HG03521 (cell line): ENCODE measurements around the gene IFFO2.
"Not testable (repeated sequence)": the region's sequence is repeated elsewhere in the genome, so short reads cannot be mapped to it uniquely, and the experiment has no call there.

ENCODE experiments used
- ATAC-seq: cut with Tn5 transposase; IDR thresholded peaks from one replicate; pipeline ENCODE4 v1.9.1; 2021; ENCODE audit warnings: mild to moderate bottlenecking, moderate library complexity; ENCODE audit not compliant: unreplicated experiment

IFFO2 gene

GRCh38 chr1:18900303-18900841 lies 56.1 kb downstream of the IFFO2 start:
- ATAC-seq: no peak

DNA sequence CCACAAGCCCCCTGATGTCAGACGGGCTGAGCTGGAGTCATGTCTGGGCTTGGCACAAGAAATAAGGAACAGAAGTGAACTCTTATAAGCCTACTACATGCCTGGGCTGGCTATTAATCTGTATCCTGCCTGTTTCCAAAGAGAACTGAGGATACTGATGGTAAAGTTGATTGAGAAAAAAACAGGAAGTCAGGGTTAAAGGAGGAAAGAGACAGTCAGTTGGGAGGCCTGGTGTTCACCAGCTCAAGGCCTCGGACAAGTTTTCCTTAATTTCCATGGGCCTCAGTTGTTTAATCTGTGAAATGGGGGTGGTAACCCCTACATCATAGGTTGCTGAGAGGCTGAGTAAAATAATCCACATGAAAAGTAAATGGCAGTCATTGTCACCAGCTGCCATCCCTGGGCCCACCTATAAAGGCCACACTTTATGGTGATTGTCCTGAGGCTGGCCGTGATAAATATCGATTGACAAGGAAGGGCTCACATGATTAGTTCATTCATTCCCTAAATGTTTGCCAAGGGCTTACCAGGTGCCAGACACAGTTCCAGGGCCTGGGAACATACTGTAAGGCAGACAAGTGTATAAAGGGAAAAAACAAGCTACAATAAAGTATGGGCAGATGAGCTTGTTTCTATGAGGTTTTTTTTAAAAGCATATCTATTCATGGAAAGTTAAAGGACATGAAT lies 57.0 kb downstream of the IFFO2 start:
- no peak for ATAC-seq

DNA sequence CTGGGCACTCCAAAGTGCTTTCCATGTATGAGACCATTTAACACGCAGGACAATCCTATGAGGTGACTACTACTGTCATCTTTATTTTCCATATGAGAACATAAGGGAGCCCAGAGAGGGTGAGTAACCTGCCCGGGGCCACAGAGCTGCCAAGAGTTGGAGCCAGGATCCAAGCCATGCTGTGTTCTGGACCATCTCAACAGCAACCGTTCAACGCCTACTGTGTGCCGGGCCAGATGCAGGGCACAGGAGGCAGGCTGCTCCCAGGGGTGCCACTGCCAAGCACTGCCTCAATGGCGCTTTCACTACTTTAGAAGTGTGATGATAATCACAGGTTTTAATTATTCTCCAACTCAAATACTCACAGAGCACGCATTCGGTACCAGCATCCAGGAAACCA lies 57.9 kb downstream of the IFFO2 start:
- no peak for ATAC-seq

- ATAC-seq: no peak
Observed at GRCh38 chr1:18895317-18895716, 61.2 kb downstream of the IFFO2 start.

- ATAC-seq: no peak
Observed at GRCh38 chr1:18893120-18893519, 63.4 kb downstream of the IFFO2 start.

GRCh38 chr1:18891858-18892257 lies 64.6 kb downstream of the IFFO2 start:
- ATAC-seq: not testable (repeated sequence)

DNA sequence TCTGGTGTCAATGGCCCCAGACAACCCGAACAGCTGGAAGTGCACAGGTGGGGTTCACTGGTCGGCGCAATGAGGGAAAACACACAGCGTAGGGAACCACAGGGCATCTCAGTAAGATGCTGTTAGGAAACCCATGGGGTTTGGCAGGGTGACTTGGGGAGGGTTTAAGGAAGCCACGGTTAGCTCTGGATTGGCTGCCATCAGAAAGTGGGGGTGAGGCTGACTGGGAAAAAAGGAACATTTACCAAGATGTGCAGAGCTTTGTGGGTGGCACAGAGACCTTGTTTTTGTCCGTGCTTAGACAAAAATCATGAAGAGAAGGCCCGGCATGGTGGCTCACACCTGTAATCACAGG lies 65.1 kb downstream of the IFFO2 start:
- ATAC-seq: no peak

GRCh38 chr1:18890706-18891425 lies 65.6 kb downstream of the IFFO2 start:
- no peak for ATAC-seq

GRCh38 chr1:18886003-18886335 lies 70.5 kb downstream of the IFFO2 start:
- no peak for ATAC-seq

- ATAC-seq: no peak
Observed at GRCh38 chr1:18885311-18886002, 71.0 kb downstream of the IFFO2 start.

- ATAC-seq: no peak
Observed at GRCh38 chr1:18884727-18885126, 71.7 kb downstream of the IFFO2 start.

DNA sequence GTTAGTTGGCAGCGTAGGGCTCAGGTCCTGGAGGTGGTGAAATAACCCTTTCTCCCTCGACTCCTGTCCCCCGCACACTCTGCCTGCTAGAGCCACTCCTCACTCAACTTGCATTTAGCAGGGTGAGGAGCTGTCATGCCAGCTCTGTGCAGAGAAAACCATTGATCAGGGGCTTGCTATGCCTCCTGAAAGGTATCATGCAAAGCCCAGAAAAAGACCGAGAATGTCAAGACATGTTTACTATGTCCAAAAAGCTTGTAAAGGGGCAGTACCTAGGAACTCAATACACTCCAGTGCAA lies 72.1 kb downstream of the IFFO2 start:
- ATAC-seq: no peak

DNA sequence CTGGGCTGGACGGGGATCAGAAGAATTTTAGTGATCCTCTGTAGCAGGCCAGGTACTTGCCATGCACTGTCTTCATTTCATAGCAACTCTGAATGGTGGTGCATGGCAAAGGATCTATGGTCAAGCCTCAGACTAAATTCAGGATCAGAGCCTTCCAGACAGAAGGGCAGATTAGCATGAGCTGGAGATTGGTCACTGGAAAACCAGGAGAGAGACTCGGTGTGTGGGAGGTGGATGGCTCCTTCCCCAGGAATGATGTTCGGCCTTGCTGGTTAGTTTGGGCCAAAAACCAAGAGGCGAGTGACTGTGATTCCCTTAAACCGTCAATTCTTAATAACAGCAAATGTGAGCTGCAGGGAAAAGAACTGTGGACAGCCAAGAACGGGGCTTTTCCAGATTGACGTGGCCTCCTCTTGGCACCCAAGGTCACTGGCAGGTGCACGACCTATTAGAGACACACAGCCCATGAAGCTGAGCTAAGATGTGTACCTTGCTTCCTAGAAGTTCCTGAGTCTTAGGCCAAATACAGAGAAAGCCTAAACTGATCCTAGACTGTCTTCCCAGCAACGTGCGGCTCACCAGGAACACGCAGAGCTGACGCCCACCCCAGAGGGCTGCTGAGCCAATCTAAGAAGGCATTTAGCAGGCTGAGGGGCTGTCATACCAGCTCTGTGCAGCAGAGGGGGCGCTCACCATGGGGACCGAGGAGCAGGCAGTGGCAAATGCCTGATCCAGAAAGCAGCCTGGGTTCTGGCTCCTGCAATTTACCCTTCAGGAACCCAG lies 72.6 kb downstream of the IFFO2 start:
- ATAC-seq: no peak

DNA sequence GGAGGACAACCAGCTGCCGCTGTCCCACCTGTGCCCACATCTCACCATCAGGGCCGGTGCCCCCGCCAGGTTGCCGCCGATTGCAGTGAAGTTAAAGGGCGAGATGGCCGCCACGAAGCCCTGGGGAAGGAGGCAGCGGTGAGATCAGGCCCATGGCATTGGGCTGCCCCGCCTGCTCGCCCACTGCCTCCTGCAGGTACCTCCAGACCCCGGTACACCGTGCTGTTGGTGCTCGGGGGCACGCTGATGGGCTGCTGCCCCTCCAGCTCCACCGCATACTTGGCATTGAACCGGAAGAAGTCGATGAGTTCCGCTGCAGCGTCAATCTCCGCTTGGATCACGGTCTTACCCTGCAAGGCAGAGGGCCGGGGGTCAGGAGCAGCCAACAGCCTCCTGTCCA lies 73.4 kb downstream of the IFFO2 start:
- no peak for ATAC-seq

- ATAC-seq: no peak
Observed at GRCh38 chr1:18882486-18882885, 74.0 kb downstream of the IFFO2 start.

DNA sequence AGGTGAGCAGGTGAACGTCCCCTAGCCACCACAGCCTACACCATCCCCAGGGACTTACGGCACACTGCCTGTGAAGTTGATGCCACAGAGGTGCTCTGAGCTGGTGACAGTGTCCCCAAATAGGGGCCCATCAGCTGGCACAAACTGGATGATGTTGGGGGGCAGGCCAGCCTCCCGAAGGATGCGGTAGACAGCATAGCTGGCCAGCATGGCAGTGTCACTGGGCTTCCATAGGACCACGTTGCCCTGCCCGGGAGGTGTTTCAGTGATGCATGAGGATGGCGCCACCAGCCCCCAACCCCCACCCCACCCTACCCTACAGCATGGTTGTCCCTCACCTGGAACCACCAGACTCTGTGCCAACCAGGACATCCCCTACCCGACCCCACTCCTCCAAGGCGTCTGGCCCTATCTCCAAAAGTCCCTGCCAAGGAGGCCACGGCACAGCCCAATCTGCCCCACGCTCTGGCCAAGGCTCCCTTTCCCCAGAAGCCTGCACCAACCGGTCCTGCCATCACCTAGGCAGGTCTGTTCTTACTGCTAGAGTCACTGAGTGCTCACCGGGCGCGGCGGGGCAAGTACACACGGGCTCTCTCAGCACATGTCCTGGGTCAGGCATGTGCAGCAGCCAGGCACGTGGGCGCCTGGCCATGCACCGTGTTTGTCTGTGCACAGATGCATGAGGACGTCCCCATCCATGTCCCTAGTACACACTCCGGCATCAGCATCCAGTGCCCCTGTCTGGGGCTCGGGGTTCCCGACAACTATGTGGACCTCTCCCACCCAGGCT lies 74.6 kb downstream of the IFFO2 start:
- ATAC-seq: no peak

DNA sequence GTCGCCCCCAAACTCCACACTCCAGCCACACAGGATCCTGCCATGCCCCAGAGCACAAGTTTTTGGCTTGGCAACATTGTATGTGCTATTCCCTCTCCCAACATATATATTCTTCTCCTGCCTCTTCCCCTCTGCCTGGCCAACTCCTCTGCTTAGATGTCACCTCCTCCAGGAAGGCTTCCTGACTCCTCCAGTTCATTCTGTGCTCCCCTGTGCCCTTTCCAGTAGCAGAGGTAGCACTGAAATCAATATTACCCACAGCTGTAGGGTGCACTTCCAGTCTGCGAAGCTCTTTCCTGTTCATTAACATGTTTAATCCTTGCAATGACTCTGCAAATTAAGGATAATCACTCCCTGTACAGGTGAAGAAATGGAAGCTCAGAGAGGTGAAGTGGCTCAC lies 75.3 kb downstream of the IFFO2 start:
- no peak for ATAC-seq

DNA sequence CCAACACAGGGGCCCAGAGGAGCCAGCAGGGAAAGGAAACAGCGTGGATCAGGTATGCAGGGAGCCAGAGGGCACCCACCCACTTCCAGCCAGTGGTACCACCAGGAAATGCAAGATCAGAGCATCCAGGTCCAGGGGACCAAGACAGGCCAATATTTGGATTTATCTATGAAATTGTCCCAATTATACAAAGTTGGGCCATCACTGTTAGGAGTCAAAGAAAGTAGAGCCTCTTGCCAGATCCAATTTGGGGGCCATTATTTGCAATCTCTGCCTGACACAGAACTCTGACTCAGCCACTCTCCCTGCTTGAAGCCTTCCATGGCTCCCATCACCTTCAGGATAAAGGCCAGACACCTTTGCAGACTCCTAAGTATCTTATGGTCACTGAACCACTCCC lies 75.9 kb downstream of the IFFO2 start:
- no peak for ATAC-seq

DNA sequence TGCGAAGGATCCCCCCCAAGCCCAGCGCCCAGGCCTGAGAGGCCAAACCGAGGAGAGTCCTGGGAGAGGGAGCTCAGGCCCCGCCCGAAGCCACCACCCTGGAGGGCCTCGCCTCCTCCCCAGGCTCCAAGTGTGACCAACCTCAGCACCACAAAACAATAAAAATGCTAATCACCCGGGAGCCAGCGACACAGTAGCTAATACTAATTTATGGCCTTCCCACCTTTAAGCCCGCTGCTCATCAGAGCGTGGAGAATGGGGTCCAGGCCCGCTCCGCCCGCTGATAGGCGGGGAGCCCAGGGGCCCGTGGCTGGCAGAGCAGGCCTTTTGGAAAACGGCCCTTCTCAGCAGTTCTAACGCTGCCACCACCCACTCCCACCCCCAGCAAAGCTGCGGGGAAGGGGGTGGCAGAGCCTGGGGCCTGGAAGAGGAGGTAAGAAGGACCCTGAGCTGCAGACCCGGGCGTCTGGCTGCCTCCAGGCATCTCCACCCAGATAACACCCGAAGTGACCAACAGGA lies 76.6 kb downstream of the IFFO2 start:
- ATAC-seq: no peak

DNA sequence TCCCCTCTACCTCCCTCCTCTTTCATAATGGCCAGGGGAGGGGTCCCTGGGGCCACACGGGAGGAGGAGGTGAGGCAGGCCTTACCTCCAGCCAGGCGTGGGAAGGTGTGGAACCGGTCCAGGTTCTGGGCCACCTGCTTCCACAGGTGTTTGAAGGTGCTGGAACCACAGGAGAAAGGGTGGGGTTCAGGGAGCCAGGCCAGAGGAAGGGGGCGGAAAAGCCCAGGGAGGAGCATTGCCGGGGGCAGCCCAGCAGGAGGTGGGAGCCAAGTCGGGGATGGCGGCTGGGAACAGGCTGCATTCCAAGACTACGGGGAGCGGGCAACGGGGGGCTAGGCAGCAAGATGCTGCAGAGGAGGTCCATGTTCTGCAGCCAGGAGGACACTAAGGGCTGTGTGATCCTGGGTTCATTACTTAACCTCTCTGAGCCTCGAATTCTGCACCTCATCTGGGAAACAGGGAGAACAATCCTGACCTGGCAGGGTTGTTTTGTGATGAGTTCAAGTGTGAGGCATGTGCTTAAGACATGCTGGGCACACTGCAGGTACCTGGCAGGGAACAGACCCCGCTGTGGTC lies 77.2 kb downstream of the IFFO2 start:
- no peak for ATAC-seq
